ENCODE measurements around the gene MRPL33. TPM values are rescaled to one million over a fixed set of nuclear protein-coding genes. Genes with fewer than 3 reads are reported as not detected.

The MRPL33 gene
- total RNA-seq, 1 experiment from 2014 or later = 66.8 TPM

DNA sequence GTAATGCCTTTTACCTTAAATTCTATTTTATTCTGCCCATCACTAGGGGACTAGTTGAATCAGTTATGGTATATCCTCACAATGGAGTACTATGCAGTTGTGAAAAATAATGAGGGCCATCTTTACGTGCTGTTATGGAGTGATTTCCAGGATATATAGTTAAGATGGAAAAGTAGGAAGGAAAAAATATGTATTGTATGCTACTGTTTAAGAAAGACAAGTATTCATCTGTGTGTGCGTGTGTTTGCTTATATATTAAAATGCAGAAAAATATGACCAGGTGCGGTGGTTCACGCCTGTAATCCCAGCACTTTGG lies 32.5 kb upstream of the MRPL33 start:
- Histone ChIP-seq H4K8ac (replicated peaks; ENCODE audit: insufficient read length, low read depth, low read length) (no peak overlapping the region), H3T11ph (ENCODE audit: low read length) (no peak overlapping the region), H2BK120ac (ENCODE audit: low read depth, low read length, poor library complexity, severe bottlenecking) (no peak overlapping the region), H3K9ac (ENCODE audit: extremely low read depth, insufficient read length, low read length) (no peak overlapping the region), H3K79me2 (ENCODE audit: insufficient read depth, low read length) (no peaks in the 10 kb centered on the region), H3K9me3 (ENCODE audit: control insufficient read depth, low read depth, low read length) (no peaks in the 10 kb centered on the region), H2BK12ac (ENCODE audit: insufficient read length, low read depth, low read length) (no peak overlapping the region), H2BK20ac (ENCODE audit: low read depth, low read length, poor library complexity, severe bottlenecking) (no peak overlapping the region), H4K91ac (ENCODE audit: insufficient read length, low read depth, low read length) (no peak overlapping the region), H3K79me1 (ENCODE audit: insufficient read depth, low read depth, low read length, poor library complexity, severe bottlenecking) (no peaks in the 10 kb centered on the region), H3K14ac (ENCODE audit: insufficient read depth, low read length) (no peak overlapping the region), H3K23me2 (ENCODE audit: insufficient read length, low read depth, low read length, poor library complexity, severe bottlenecking) (peaks cover 10% of the 10 kb centered on the region), H3K27ac (ENCODE audit: insufficient read length, low read depth, low read length) (no peak overlapping the region), H3K4me1 (ENCODE audit: insufficient read depth, low read length) (no peaks in the 10 kb centered on the region), H3K56ac (ENCODE audit: insufficient read length, low read depth, low read length) (no peak overlapping the region), H4K5ac (ENCODE audit: insufficient read length, low read depth, low read length) (no peak overlapping the region), H3K23ac (ENCODE audit: insufficient read length, low read depth, low read length) (no peak overlapping the region), H3K4ac (ENCODE audit: low read depth, low read length) (no peak overlapping the region), H3K27me3 (ENCODE audit: insufficient read depth, low read length) (no peaks in the 10 kb centered on the region), H3K18ac (ENCODE audit: insufficient read length, low read depth, low read length) (no peak overlapping the region), H2AK5ac (ENCODE audit: insufficient read length, low read length) (no peak overlapping the region), H2BK5ac (ENCODE audit: insufficient read length, low read length) (no peak overlapping the region), H4K20me1 (ENCODE audit: control insufficient read depth, insufficient read depth, insufficient read length) (no peaks in the 10 kb centered on the region), H3K4me2 (ENCODE audit: insufficient read depth, insufficient read length, low read length) (no peak overlapping the region), H2AFZ (ENCODE audit: low read length) (no peak overlapping the region), H2BK15ac (ENCODE audit: low read depth, low read length) (no peak overlapping the region)
- TF ChIP-seq, protein P1, sequence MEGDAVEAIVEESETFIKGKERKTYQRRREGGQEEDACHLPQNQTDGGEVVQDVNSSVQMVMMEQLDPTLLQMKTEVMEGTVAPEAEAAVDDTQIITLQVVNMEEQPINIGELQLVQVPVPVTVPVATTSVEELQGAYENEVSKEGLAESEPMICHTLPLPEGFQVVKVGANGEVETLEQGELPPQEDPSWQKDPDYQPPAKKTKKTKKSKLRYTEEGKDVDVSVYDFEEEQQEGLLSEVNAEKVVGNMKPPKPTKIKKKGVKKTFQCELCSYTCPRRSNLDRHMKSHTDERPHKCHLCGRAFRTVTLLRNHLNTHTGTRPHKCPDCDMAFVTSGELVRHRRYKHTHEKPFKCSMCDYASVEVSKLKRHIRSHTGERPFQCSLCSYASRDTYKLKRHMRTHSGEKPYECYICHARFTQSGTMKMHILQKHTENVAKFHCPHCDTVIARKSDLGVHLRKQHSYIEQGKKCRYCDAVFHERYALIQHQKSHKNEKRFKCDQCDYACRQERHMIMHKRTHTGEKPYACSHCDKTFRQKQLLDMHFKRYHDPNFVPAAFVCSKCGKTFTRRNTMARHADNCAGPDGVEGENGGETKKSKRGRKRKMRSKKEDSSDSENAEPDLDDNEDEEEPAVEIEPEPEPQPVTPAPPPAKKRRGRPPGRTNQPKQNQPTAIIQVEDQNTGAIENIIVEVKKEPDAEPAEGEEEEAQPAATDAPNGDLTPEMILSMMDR (conservative IDR thresholded peaks at IDR 0.05) = no peak
- no peak for DNase-seq
- Mint-ChIP-seq H3K4me3 (no peak overlapping the region), H3K27ac (no peak overlapping the region), H3K36me3 (ENCODE audit: insufficient read depth in 1 of 3, low read depth in 3 of 3) (peaks cover 0 to 12% (median 0%) of the 10 kb centered on the region in 3 experiments; a peak in 1 of 7 replicates), H3K9me3 (peaks cover 11 to 12% of the 10 kb centered on the region in 2 experiments), H3K27me3 (ENCODE audit: low read depth) (no peaks in the 10 kb centered on the region; the same call in none of the 2 replicates), H3K4me1 (peaks cover 13 to 14% of the 10 kb centered on the region in 2 experiments)
- no CpG with 5 or more reads among the region's 4 CpGs for WGBS (ENCODE audit: extremely low coverage, insufficient read length, low lambda C conversion rate)

All from H9 (cell line).